ENCODE results near the gene DUOXA1.
"Not testable (repeated sequence)": the region's sequence is repeated elsewhere in the genome, so short reads cannot be mapped to it uniquely, and the experiment has no call there.

Gene DUOXA1

DNA sequence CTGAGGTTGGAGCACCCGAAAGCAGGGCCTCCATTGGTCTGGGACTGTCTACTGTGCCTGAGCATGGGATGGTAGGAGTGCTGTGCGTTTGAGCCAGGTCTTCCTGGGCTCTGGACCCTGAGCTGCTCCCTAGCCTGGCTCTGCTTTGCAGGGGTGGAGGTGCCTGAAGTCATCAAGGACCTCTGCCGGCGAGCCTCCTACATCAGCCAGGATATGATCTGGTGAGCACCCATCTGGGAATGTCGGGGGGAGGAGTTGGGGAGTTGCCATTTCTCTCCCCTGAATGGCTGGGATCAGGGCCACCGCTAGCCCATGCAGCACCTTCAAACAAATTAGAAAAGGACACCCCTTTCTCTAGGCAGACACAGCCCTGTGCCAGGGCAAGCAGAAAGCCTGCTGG is 20.8 kb upstream of the DUOXA1 start:
- DNase-seq = no peak

DNA sequence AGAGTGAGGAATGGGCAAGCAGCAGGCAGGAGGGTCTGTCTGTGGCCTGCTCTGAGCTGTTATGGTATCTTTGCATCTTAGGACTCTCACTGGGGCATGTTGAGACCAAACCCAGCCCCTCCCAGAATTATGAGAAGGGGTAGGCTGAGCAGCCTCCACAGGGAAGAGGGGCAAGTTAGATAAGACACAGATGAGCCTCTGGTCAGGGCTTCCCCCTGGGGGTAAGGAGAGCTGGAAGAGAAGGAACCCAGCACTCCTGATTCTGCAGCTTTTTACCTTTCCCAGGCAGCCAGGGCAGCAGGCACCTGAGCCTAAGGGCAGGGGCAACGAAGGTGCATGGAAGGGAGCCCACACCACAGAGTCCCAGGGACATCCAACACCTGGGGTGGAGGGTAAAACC is 19.4 kb upstream of the DUOXA1 start:
- no peak for DNase-seq

DNA sequence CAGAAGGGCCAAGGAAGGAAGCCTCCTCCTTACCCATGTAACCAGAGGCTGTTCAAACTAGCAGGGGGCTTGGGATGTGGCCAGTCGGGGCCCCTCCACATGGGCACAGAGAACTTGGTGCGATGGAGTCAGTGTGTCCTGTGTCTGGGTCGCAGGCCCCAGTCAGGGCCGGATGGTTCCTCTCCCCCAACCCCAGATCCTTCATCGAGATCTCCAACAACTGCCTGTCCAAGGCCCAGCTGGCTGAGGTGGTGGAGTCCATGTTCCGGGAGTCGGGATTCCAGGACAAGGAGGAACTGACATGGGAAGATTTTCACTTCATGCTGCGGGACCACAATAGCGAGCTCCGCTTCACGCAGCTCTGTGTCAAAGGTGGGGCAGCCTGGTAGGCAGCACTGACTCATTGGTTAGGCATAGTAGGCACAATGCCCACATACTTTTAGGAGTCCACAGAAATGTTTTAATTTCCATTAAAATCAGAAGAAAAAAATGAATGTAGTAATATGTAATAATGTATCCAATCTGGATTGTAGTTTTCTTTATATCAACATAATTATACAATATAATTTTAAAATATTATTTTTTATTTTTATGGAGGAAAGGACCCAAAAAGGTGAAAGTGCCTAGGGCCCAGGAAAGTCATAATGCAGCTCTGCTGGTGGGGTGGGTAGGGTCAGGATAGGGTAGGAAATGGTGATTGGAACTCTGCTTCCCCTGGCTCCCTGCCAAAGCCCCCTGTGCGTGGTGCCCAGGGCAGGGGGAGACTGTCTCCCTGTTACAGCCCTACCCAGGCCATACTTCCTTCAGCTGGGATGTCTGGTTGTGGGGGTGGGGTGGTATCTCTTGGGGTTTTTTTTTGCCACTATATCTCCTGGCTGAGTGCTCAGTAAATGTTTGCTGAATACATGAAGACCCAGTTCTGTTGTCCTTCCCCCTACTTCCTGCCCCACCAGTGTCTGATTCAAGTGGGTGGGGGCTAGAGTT is 18.7 kb upstream of the DUOXA1 start:
- no peak for DNase-seq

GRCh38 chr15:45147606-45148005 is 17.9 kb upstream of the DUOXA1 start:
- no peak for DNase-seq

DNA sequence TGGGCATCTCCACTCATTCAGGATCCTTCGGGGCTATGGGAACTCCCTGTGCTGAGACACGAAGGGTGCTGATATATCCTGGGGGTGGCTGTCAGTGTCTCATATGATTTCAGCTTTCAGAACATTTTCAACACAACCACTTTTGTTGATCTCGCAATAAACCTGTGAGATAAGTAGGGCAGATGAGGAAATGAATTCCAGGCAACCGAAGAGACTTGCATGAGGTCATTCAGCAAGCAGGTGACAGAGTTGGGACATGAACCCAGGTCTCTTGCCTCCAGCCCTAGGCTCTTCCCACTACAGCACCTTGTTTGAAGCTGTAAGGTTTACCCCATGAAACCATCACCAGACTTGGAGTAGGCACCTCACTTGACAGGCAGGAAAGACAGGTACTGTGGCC is 16.7 kb upstream of the DUOXA1 start:
- DNase-seq = no peak

GRCh38 chr15:45144775-45145174 is 15.1 kb upstream of the DUOXA1 start:
- peak; percentile 29 for DNase-seq

- no peak for DNase-seq
Observed at GRCh38 chr15:45143946-45144345, 14.3 kb upstream of the DUOXA1 start.

GRCh38 chr15:45143056-45143455 is 13.4 kb upstream of the DUOXA1 start:
- no peak for DNase-seq

DNA sequence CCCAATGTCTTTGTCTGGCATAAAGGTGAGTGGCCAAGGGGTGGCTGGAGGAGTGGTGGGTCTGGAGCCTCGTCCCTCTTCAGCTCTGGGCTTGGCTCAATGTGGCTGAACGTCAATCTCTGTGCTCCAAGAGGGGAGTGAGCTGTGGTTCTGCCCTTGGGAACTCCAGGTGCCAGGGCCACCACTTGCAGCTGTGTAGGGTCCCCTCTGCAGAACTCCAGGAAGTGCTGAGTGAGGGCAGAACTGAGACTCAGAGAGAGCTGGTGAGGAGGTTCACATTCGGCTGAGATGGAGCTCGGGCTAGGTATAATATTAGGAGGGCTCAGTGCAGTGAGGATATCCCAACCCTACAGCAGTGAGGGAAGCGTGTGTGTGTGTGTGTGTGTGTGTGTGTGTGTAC is 11.7 kb upstream of the DUOXA1 start:
- DNase-seq = no peak

- DNase-seq = no peak
Observed at GRCh38 chr15:45140557-45141250, 11.0 kb upstream of the DUOXA1 start.

- DNase-seq = no peak
Observed at GRCh38 chr15:45139770-45140169, 10.1 kb upstream of the DUOXA1 start.

- no peak for DNase-seq
Observed at GRCh38 chr15:45138814-45139765, 9.4 kb upstream of the DUOXA1 start.

- DNase-seq = no peak
Observed at GRCh38 chr15:45137703-45138102, 8.0 kb upstream of the DUOXA1 start.

DNA sequence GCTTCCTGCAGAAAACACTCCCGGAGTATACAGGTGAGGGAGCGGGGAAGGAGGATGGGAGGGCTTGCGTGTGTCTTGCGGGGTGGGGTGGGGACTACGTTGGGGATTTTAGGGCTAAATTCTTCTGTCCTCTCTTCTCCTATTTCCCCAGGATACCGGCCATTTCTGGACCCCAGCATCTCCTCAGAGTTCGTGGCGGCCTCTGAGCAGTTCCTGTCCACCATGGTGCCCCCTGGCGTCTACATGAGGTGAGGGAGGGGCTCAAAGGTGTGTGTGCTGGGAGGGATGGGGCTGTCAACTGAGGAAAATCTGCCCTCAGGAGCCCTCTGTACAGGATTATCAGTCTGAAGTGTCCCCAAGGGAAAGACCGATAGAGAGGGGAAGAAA is 6.7 kb upstream of the DUOXA1 start:
- DNase-seq = no peak

GRCh38 chr15:45135705-45136377 is 6.2 kb upstream of the DUOXA1 start:
- DNase-seq = not testable (repeated sequence)

DNA sequence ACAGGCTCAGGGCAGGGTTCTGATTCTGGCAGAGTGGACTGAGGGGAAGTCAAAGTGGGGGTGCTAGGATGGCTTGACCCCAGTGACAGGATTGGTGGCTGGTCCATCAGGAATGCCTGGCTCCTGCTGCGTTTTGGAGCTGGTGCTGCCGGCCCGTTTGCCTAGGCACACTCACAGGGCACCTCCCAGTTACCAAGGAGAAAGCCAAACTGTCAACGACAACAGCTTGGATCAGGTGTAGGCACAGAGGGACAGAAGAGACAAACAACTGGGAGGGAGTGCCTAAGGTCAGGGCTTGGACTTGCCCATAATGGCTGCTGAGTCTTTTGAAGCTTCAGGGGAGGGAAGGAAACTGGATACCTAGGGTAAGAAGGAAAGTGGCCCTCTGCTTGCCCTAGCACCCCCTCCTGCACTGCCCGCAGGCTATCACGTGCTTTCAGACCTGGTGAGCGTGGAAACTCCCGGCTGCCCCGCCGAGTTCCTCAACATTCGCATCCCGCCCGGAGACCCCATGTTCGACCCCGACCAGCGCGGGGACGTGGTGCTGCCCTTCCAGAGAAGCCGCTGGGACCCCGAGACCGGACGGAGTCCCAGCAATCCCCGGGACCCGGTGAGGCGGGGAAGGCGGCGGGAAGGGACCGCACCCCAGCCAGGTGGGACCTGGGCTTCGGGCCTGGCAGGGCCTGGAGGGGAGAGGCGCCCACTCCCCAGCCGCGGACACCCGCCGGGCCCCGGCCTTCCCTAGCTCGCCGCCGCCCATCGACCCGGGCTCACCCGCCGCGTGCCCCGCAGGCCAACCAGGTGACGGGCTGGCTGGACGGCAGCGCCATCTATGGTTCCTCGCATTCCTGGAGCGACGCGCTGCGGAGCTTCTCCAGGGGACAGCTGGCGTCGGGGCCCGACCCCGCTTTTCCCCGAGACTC is 5.3 kb upstream of the DUOXA1 start:
- DNase-seq = no peak

GRCh38 chr15:45134046-45134445 is 4.4 kb upstream of the DUOXA1 start:
- no peak for DNase-seq

DNA sequence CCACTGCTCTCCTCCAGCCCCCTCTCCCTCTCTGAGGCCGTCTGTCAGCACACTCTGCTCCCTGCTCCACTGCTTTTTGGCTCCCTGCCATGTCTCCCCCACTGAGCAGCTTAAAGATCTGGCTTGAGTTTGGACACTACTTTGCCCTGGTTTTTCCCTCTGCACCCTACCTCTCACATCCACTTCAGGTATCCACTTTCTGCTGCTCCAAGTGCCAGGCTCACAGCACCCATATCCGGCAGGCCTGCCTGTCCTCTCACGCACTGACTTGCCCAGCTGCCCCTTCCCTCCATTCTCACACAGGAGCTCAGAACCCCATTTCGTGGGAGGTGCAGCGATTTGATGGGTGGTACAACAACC is 3.9 kb upstream of the DUOXA1 start:
- peak; percentile 80 for DNase-seq

DNA sequence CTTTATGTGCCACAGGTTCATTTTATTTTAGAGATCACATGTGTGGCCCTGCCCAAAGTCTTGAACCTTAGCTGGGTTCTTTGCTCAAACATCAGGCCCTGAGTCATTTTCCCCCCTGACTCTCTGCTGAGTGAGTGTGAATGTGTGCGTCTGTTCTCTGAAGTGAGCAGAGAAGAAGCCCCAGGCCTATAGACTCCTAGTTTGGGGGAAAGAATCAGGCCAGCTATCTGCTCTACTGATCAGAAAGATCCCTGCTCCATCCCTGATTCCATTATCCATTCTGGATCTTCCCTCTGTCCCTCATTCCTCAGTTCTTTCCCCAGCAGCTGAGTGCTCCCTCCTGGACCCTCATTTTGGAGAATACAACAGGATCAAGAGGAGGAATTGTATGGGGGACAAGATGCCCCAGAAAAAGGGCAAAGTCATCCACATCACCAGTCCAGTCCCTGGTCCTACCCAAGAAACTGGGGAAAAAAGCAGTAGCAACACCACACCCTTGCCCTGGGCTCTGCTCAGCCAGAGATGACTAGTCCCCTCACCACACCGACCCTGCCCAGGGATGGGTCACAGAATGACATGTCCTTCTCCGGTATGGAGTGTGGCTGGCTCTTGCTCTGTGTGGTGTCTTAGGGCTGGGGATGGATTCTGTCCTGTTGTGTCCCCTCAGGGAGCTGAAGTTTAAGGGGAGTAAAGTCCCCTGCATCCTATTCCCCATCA is 3.3 kb upstream of the DUOXA1 start:
- no peak for DNase-seq

DNA sequence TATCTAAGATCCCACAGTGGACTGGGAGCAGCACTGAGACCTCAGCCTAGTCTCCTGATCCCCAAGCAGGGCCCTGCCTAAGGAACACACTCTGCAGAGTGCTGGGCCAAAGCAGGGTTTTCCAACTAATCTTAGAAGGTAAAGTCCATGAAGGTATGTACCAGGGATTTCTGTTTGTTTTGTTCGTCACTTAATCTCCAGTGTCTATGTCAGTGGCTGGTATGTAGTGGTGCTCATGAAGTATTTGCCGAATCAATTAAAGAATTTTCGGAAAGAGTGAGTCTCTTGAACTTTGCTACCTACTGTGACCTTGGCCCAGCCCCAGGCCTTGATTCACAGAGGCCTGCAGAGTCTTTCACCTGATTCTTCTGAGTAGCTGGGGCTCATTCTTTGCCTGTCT is 1.8 kb upstream of the DUOXA1 start:
- no peak for DNase-seq

Measured in NCI-H2171 treated with DMSO at 0.1 percent for 48 hours (cell line).